CD4-positive, alpha-beta T cell (primary cell): ENCODE results near the gene DBH. TPM values are rescaled to one million over a fixed set of nuclear protein-coding genes. Genes with fewer than 3 reads are reported as not detected.

Experiments used
- ATAC-seq: fragments of 200-7000 bp; cut with Tn5 transposase; one replicate; pipeline ENCODE4 v1.10.0; 2022; ENCODE audit warnings: mild to moderate bottlenecking; ENCODE audit not compliant: poor library complexity
- CTCF ChIA-PET: fragments of 350-600 bp; sonication (Branson Sonifier 250); formaldehyde crosslinking; loops from one replicate; lab custom pipeline; 2021; ENCODE audit warnings: antibody characterized with exemption, inconsistent platforms; lab: Charles Lee
- POLR2A ChIA-PET: fragments of 350-600 bp; sonication (Branson Sonifier 250); formaldehyde crosslinking; loops from one replicate; lab custom pipeline; 2021; ENCODE audit warnings: antibody characterized with exemption, inconsistent platforms; lab: Charles Lee
- DNase-seq, 14 experiments: peaks; one replicate each; pipeline ENCODE4 v3.0.0-alpha.2; 2013 to 2020; ENCODE audit warnings: mixed read lengths in 2 of 14
- H3K27ac ChIP-seq, 2 donors: one replicate each; pipeline versions ENCODE4 v1.5.1 to v1.7.0; 2013; ENCODE audit warnings: low read length in 2 of 2, low read depth in 1 of 2, mild to moderate bottlenecking in 1 of 2
- H3K27me3 ChIP-seq, 2 experiments: 1 replicate in 1 of 2; 2 replicates in 1 of 2; pipeline versions ENCODE4 v1.6.1 to v1.7.0; 2013; ENCODE audit warnings: low read length in 2 of 2, control low read depth in 1 of 2, mild to moderate bottlenecking in 1 of 2, moderate library complexity in 1 of 2; ENCODE audit not compliant: insufficient read depth in 2 of 2, control insufficient read depth in 1 of 2
- H3K36me3 ChIP-seq: one replicate; pipeline ENCODE4 v1.6.1; 2013; ENCODE audit warnings: low read length, control low read depth; ENCODE audit not compliant: insufficient read depth
- H3K4me1 ChIP-seq: one replicate; pipeline ENCODE4 v1.6.1; 2013; ENCODE audit warnings: low read length, control low read depth; ENCODE audit not compliant: insufficient read depth
- H3K4me3 ChIP-seq: one replicate; pipeline ENCODE4 v1.5.1; 2013; ENCODE audit warnings: mild to moderate bottlenecking, low read length, moderate library complexity
- H3K9me3 ChIP-seq, 2 experiments: 1 replicate in 1 of 2; 2 replicates in 1 of 2; pipeline versions ENCODE4 v1.6.1 to v1.7.0; 2013; ENCODE audit warnings: low read length in 2 of 2, mild to moderate bottlenecking in 2 of 2, control low read depth in 1 of 2, moderate library complexity in 1 of 2; ENCODE audit not compliant: control insufficient read depth in 1 of 2, insufficient read depth in 1 of 2
- H3K27ac Mint-ChIP-seq: one replicate; pipeline ENCODE4 v1.8.0; 2020; ENCODE audit warnings: mixed read lengths
- H3K27me3 Mint-ChIP-seq: one replicate; pipeline ENCODE4 v1.8.0; 2021; ENCODE audit warnings: mixed read lengths
- H3K36me3 Mint-ChIP-seq: one replicate; pipeline ENCODE4 v1.8.0; 2021; ENCODE audit warnings: low read depth, mixed read lengths
- H3K4me1 Mint-ChIP-seq: one replicate; pipeline ENCODE4 v1.8.0; 2021; ENCODE audit warnings: low read depth, mixed read lengths
- H3K4me3 Mint-ChIP-seq: one replicate; pipeline ENCODE4 v1.8.0; 2020; ENCODE audit warnings: mild to moderate bottlenecking, mixed read lengths
- H3K9me3 Mint-ChIP-seq: one replicate; pipeline ENCODE4 v1.8.0; 2020; ENCODE audit warnings: mixed read lengths
- intact Hi-C, 2 experiments: fragments of 100-400 bp; cut with DNase I in 1 of 2; cut with micrococcal nuclease in 1 of 2; formaldehyde crosslinking; loops; one replicate each; pipeline versions ENCODE4 v1.15.1 to v1.9.0; 2023 to 2025; cut with DNase I, micrococcal nuclease
- polyA plus RNA-seq, 2 donors: library from polyadenylated mRNA; unstranded; fragments of 120-200 nt; gene quantifications; one replicate each; pipeline ENCODE4 v1.2.1, GENCODE V29; 2013
- total RNA-seq, 174 experiments: library from RNA in 2 of 174; stranded (reverse) in 2 of 174; gene quantifications; one replicate each; pipeline ENCODE4 v1.2.3 and lab custom pipeline; 2021 to 2026
- TF ChIP-seq, protein P1 (sequence below): fragments of 200-600 bp; IDR thresholded peaks from one replicate; pipeline ENCODE4 v1.8.0; 2022; ENCODE audit warnings: antibody characterized with exemption, mild to moderate bottlenecking

Gene DBH
- total RNA-seq (1 to 10 TPM; 1.7 to 1.8 TPM), total RNA-seq (lab: John Stamatoyannopoulos, UW) (0 to 4.6 (median 0.43) reads per million in 172 experiments)
- 1.7 TPM for polyA plus RNA-seq (2013, experiment 1 of 2)
- 2.1 TPM for polyA plus RNA-seq (2013, experiment 2 of 2)

DNA sequence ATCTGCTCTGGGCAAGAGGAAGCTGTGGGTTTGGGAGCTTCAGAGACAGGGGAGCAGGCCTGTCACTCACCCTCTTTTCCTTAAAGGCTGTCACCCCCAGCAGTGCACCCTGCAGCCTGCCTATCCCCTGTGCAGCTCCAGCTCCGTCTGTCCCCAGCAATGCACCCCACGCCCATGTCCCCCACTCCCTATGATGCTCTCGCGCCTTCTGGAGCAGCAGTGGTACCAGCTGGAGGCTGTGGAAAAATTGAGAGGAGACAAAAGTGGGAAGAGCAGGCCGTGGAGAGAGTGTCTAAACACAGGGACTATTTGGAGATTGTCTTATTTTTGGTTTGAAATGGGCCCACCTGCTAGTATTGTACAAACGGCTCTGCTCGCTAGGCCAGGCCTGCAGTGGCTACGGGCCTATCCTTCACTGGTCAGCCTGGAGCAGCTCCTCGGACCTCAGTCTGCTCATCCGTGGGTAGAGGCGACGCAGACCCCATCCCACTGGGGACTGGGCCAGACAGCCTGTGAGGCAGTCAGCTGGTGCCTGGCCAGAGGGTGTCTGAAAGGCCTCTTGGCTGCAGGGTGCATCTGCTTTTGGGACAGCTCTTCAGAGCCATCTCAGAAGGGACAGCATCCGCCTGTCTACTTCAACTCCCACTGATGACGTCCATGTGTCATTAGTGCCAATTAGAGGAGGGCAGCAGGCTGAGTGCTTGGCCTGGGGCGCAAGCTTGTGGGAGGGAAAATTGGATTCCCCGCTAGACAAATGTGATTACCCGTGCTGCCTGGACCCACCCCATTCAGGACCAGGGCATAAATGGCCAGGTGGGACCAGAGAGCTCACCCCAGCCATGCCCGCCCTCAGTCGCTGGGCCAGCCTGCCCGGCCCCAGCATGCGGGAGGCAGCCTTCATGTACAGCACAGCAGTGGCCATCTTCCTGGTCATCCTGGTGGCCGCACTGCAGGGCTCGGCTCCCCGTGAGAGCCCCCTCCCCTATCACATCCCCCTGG, at the start of gene DBH:
Gene DBH, plus strand, starts transcription at position 831 of the 999 bp plus-strand sequence. Its CDS starts 9 bp downstream, at position 840.
- H3K4me3 Mint-ChIP-seq, result no peak within 1 kb of the TSS

DNA sequence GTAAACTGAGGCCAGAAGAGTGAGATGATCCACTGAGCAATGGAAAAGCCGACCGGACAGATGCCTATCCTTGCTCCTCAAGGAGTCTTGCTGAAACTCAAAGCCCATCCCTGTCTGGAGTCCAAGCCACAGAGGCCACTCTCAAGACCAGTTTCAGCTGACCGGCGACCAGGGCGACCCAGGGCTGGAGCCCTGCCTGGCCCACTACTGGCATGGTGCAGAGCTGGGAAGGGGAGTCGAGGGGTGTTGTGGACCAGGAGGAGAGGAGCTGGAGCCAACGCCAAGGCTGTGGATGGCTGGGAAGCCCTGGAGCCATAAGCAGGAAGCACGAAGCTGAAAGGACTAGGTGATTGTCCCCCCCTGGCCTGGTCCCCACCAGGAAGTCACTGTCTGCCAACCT, 49.1 kb upstream of the DBH start:
- peaks cover 15% of the 10 kb centered on the region for H3K4me1 ChIP-seq
- H3K4me1 Mint-ChIP-seq, result no peaks in the 10 kb centered on the region
- no peak overlapping the region for H3K4me3 Mint-ChIP-seq
- no peaks in the 10 kb centered on the region for H3K9me3 Mint-ChIP-seq
- ATAC-seq (no peak), DNase-seq (no peak)
- CTCF ChIA-PET, result no interaction called here
- POLR2A ChIA-PET, result no interaction called here
- H3K27ac Mint-ChIP-seq, result no peak overlapping the region
- intact Hi-C loops, result no loop called here
- TF ChIP-seq, protein P1, sequence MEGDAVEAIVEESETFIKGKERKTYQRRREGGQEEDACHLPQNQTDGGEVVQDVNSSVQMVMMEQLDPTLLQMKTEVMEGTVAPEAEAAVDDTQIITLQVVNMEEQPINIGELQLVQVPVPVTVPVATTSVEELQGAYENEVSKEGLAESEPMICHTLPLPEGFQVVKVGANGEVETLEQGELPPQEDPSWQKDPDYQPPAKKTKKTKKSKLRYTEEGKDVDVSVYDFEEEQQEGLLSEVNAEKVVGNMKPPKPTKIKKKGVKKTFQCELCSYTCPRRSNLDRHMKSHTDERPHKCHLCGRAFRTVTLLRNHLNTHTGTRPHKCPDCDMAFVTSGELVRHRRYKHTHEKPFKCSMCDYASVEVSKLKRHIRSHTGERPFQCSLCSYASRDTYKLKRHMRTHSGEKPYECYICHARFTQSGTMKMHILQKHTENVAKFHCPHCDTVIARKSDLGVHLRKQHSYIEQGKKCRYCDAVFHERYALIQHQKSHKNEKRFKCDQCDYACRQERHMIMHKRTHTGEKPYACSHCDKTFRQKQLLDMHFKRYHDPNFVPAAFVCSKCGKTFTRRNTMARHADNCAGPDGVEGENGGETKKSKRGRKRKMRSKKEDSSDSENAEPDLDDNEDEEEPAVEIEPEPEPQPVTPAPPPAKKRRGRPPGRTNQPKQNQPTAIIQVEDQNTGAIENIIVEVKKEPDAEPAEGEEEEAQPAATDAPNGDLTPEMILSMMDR, result no peak
- H3K9me3 ChIP-seq, result peaks cover 0 to 30% of the 10 kb centered on the region in 2 experiments
- H3K27ac ChIP-seq, result no peak overlapping the region
- H3K36me3 ChIP-seq, result no peaks in the 10 kb centered on the region
- H3K4me3 ChIP-seq, result no peak overlapping the region
- H3K27me3 ChIP-seq, result peaks cover 34 to 47% of the 10 kb centered on the region in 2 experiments
- H3K36me3 Mint-ChIP-seq, result no peaks in the 10 kb centered on the region
- peaks cover 36% of the 10 kb centered on the region for H3K27me3 Mint-ChIP-seq

More for the DNA sequence above, at the start of gene DBH:
- Mint-ChIP-seq H3K9me3 (no peaks in the 10 kb centered on the region), H3K36me3 (no peaks in the 10 kb centered on the region), H3K27me3 (no peaks in the 10 kb centered on the region), H3K4me1 (no peaks in the 10 kb centered on the region), H3K27ac (no peak within 1 kb of the TSS)
- DNase-seq (no peak), ATAC-seq (no peak)
- H3K4me1 ChIP-seq, result no peaks in the 10 kb centered on the region
- TF ChIP-seq, protein P1, result no peak
- no peaks in the 10 kb centered on the region for H3K36me3 ChIP-seq
- H3K9me3 ChIP-seq, result no peaks in the 10 kb centered on the region
- intact Hi-C loops, result no loop called here
- no peak within 1 kb of the TSS for H3K4me3 ChIP-seq
- no peak within 1 kb of the TSS for H3K27ac ChIP-seq
- H3K27me3 ChIP-seq, result no peaks in the 10 kb centered on the region
- POLR2A ChIA-PET, result no interaction called here
- CTCF ChIA-PET, result no interaction called here

- Histone ChIP-seq H3K4me1 (peaks cover 15% of the 10 kb centered on the region), H3K27me3 (peaks cover 33 to 43% of the 10 kb centered on the region in 2 experiments), H3K4me3 (no peak overlapping the region), H3K36me3 (no peaks in the 10 kb centered on the region), H3K9me3 (peaks cover 0 to 30% of the 10 kb centered on the region in 2 experiments), H3K27ac (no peak overlapping the region)
- Mint-ChIP-seq H3K4me1 (no peaks in the 10 kb centered on the region), H3K4me3 (no peak overlapping the region), H3K9me3 (no peaks in the 10 kb centered on the region), H3K27ac (no peak overlapping the region), H3K27me3 (peaks cover 32% of the 10 kb centered on the region), H3K36me3 (no peaks in the 10 kb centered on the region)
- CTCF ChIA-PET, result no interaction called here
- POLR2A ChIA-PET, result no interaction called here
- TF ChIP-seq, protein P1, result no peak
- ATAC-seq, result no peak
- intact Hi-C loops, result no loop called here
- DNase-seq, result no peak
Measured at GRCh38 chr9:133587466-133587865, 48.7 kb upstream of the DBH start.
